Measurements from ENCODE around the gene NUB1.

NUB1 gene

GRCh38 chr7:151346470-151346769 is 4.8 kb downstream of the NUB1 start:
- no peak for DNase-seq

- no peak for DNase-seq
Measured at GRCh38 chr7:151347200-151347599, 5.6 kb downstream of the NUB1 start.

GRCh38 chr7:151348970-151349369 is 7.4 kb downstream of the NUB1 start:
- no peak for DNase-seq

GRCh38 chr7:151349507-151349853 is 7.9 kb downstream of the NUB1 start:
- no peak for DNase-seq

- no peak for DNase-seq
Measured at GRCh38 chr7:151351027-151351426, 9.4 kb downstream of the NUB1 start.

GRCh38 chr7:151351967-151352366 is 10.4 kb downstream of the NUB1 start:
- no peak for DNase-seq

GRCh38 chr7:151352512-151352911 is 10.9 kb downstream of the NUB1 start:
- DNase-seq: no peak

- DNase-seq: no peak
Measured at GRCh38 chr7:151361193-151361959, 19.8 kb downstream of the NUB1 start.

GRCh38 chr7:151363182-151363581 is 21.6 kb downstream of the NUB1 start:
- no peak for DNase-seq

GRCh38 chr7:151366166-151366879 is 24.7 kb downstream of the NUB1 start:
- DNase-seq: no peak

GRCh38 chr7:151366880-151367222 is 25.2 kb downstream of the NUB1 start:
- DNase-seq: no peak

- DNase-seq: no peak
Measured at GRCh38 chr7:151367284-151367683, 25.7 kb downstream of the NUB1 start.

GRCh38 chr7:151368136-151368571 is 26.5 kb downstream of the NUB1 start:
- peak; percentile 68 for DNase-seq

- no peak for DNase-seq
Measured at GRCh38 chr7:151371266-151371665, 29.7 kb downstream of the NUB1 start.

GRCh38 chr7:151372612-151373265 is 31.1 kb downstream of the NUB1 start:
- no peak for DNase-seq

GRCh38 chr7:151373599-151373998 is 32.0 kb downstream of the NUB1 start:
- no peak for DNase-seq

- no peak for DNase-seq
Measured at GRCh38 chr7:151374139-151374538, 32.5 kb downstream of the NUB1 start.

GRCh38 chr7:151374726-151375125 is 33.1 kb downstream of the NUB1 start:
- DNase-seq: no peak

GRCh38 chr7:151375530-151376217 is 34.1 kb downstream of the NUB1 start:
- no peak for DNase-seq

GRCh38 chr7:151376218-151376902 is 34.7 kb downstream of the NUB1 start:
- DNase-seq: no peak

GRCh38 chr7:151377406-151377805 is 35.8 kb downstream of the NUB1 start:
- no peak for DNase-seq

GRCh38 chr7:151378011-151378410 is 36.4 kb downstream of the NUB1 start:
- DNase-seq: no peak
